CD4-positive, alpha-beta memory T cell (primary cell): ENCODE measurements around the gene ARHGAP21. TPM values are rescaled to one million over a fixed set of nuclear protein-coding genes. Genes with fewer than 3 reads are reported as not detected.

Experiments used
- CTCF ChIA-PET: fragments of 350-600 bp; sonication (Branson Sonifier 250); formaldehyde crosslinking; loops from one replicate; lab custom pipeline; 2021; ENCODE audit warnings: inconsistent platforms; ENCODE audit not compliant: partially characterized antibody; lab: Charles Lee
- POLR2A ChIA-PET: fragments of 350-600 bp; sonication (Branson Sonifier 250); formaldehyde crosslinking; loops from one replicate; lab custom pipeline; 2021; ENCODE audit not compliant: partially characterized antibody; lab: Charles Lee
- DNase-seq, 5 donors: peaks; one replicate each; pipeline versions ENCODE4 v3.0.0 to v3.0.0-alpha.2; 2020 to 2022; ENCODE audit warnings: mixed read lengths in 1 of 5
- H3K27ac ChIP-seq: one replicate; pipeline ENCODE4 v1.7.0; 2013; ENCODE audit warnings: low read depth, low read length
- H3K27me3 ChIP-seq: 2 replicates; pipeline ENCODE4 v1.7.0; 2013; ENCODE audit warnings: mild to moderate bottlenecking, low read length, moderate library complexity; ENCODE audit not compliant: insufficient read depth
- H3K36me3 ChIP-seq: 2 replicates; pipeline ENCODE4 v1.7.0; 2013; ENCODE audit warnings: mild to moderate bottlenecking, low read length, moderate library complexity; ENCODE audit not compliant: insufficient read depth
- H3K4me1 ChIP-seq: 2 replicates; pipeline ENCODE4 v1.7.0; 2013; ENCODE audit warnings: mild to moderate bottlenecking, low read length, moderate library complexity; ENCODE audit not compliant: insufficient read depth
- H3K4me3 ChIP-seq, 2 donors: one replicate each; pipeline ENCODE4 v1.7.0; 2013; ENCODE audit warnings: low read length in 2 of 2, mild to moderate bottlenecking in 1 of 2
- H3K9me3 ChIP-seq, 2 donors: one replicate each; pipeline ENCODE4 v1.7.0; 2013; ENCODE audit warnings: low read length in 2 of 2, control low read depth in 1 of 2; ENCODE audit not compliant: control insufficient read depth in 1 of 2
- H3K27ac Mint-ChIP-seq, 7 donors: one replicate each; pipeline ENCODE4 v1.8.0; 2020 to 2021; ENCODE audit warnings: mixed read lengths in 7 of 7, mild to moderate bottlenecking in 6 of 7, inconsistent platforms in 3 of 7, moderate library complexity in 3 of 7
- H3K27me3 Mint-ChIP-seq, 2 donors: one replicate each; pipeline ENCODE4 v1.8.0; 2020 to 2021; ENCODE audit warnings: mixed read lengths in 2 of 2
- H3K36me3 Mint-ChIP-seq, 2 donors: one replicate each; pipeline ENCODE4 v1.8.0; 2020 to 2021; ENCODE audit warnings: mixed read lengths in 2 of 2, inconsistent platforms in 1 of 2, mild to moderate bottlenecking in 1 of 2
- H3K4me1 Mint-ChIP-seq, 4 donors: one replicate each; pipeline ENCODE4 v1.8.0; 2020 to 2021; ENCODE audit warnings: mixed read lengths in 4 of 4, mild to moderate bottlenecking in 1 of 4
- H3K4me3 Mint-ChIP-seq, 8 donors: one replicate each; pipeline ENCODE4 v1.8.0; 2020 to 2021; ENCODE audit warnings: mixed read lengths in 8 of 8, mild to moderate bottlenecking in 7 of 8, moderate library complexity in 6 of 8, inconsistent platforms in 3 of 8
- H3K9me3 Mint-ChIP-seq, 8 donors: one replicate each; pipeline ENCODE4 v1.8.0; 2020 to 2021; ENCODE audit warnings: mixed read lengths in 8 of 8, mild to moderate bottlenecking in 5 of 8, inconsistent platforms in 3 of 8, moderate library complexity in 1 of 8
- intact Hi-C: fragments of 100-400 bp; cut with micrococcal nuclease; formaldehyde crosslinking; loops from one replicate; pipeline ENCODE4 v1.15.1; 2023
- polyA plus RNA-seq, 2 donors: library from polyadenylated mRNA; unstranded; fragments of 300-500 nt; fragmentation: Illumina TruSeq; gene quantifications; one replicate each; pipeline ENCODE4 v1.2.3, GENCODE V29; 2021
- total RNA-seq, 2 experiments: library from RNA; stranded (reverse); gene quantifications; one replicate each; pipeline ENCODE4 v1.2.3, GENCODE V29; 2021

ARHGAP21 gene
- total and polyA plus RNA-seq, 4 experiments from 2014 or later: 1.00 to 28.0 (median 14.2) TPM

DNA sequence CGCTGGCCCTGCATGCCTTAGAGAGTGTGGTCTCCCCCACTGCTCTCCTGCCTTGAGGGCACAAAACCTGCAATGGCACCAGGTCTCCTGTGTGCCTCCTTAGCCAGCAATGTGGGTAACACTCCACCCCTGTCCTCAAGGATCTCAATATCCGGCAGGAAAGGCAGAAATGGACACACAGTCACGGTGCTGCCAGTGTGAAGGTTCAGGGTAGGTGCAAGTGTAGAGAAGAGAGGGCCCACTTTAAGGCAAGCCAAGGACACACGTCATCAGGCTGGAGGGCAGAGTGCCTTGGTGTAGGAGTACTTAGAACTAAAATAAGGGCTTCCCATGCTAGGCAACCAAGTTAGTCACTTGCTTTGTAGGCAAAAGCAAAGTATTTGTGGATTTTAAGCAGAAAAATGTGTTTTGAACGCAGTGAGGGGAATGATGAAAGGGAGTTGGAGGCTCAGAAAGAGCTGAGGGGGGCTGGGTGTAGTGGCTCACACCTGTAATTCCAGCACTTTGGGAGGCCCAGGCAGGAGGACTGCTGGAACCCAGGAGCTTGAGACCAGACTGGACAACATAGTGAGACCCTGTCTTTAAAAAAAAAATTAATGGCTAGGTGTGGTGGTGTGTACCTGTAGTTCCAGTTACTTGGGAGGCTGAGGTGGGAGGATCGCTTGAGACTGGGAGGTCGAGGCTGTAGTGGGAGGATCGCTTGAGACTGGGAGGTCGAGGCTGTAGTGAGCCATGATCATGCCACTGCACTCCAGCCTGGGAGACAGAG is 152.8 kb downstream of the ARHGAP21 start:
- no peaks in the 10 kb centered on the region for H3K4me1 ChIP-seq
- no peak overlapping the region for H3K4me3 ChIP-seq
- no peaks in the 10 kb centered on the region for H3K36me3 Mint-ChIP-seq
- H3K9me3 Mint-ChIP-seq: peaks cover 0 to 1% (median 0%) of the 10 kb centered on the region in 8 donors
- no peak overlapping the region for H3K4me3 Mint-ChIP-seq
- ChIA-PET POLR2A (no interaction called here), CTCF (interaction anchor here (2.3 kb wide), 1 partner anchor 47 kb away, joined by 6 read pairs; no protein-coding TSS in a partner anchor)
- intact Hi-C loops: no loop called here
- H3K4me1 Mint-ChIP-seq: no peaks in the 10 kb centered on the region
- no peaks in the 10 kb centered on the region for H3K9me3 ChIP-seq
- H3K36me3 ChIP-seq: no peaks in the 10 kb centered on the region
- DNase-seq: no peak
- H3K27ac ChIP-seq: no peak overlapping the region
- no peak overlapping the region for H3K27ac Mint-ChIP-seq
- H3K27me3 ChIP-seq: no peaks in the 10 kb centered on the region
- H3K27me3 Mint-ChIP-seq: peaks cover 19 to 22% of the 10 kb centered on the region in 2 donors

DNA sequence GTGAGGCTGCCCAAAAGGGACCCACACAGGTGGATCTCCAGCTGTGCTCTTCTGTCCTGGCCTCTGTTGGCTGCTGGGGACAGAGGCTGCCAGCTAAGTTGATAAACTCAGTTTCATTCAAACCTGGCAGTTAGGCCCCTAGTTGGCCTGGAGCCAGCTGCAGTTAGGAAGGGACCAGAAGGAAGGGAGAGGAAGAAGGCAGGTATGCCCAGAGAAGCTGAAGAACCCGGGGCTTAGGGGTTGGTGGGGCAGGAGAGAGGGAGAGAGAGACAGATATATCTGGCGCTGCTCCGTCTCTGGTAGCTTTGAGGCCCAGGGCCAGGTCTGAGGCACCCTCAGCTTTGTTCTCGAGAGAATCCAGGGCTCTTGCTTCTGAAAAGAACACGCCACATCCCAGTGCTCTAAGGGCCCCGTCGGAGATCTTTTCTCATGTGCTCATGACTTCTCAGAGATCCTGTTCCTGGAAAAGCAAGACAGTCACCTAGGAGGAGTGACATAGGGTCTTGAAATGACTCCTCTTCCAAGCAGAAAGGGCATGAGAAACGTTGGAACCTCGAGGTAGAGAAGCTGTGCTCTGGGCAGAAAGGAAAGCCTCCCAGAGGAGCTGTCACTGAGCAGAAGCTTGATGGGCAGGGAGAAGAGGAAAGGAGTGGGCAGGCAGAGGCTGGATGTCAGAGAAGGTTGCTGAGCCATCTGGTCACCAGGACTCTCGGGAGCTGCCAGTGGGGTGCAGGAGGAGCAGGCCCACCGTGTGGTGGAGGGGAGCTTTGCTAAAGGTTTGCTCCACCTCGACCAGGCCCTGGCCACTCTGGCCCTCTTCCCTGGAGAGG is 153.6 kb downstream of the ARHGAP21 start:
- ChIA-PET CTCF (no interaction called here), POLR2A (no interaction called here)
- peaks cover 0 to 1% (median 0%) of the 10 kb centered on the region in 8 donors for H3K9me3 Mint-ChIP-seq
- Histone ChIP-seq H3K4me3 (no peak overlapping the region), H3K27me3 (no peaks in the 10 kb centered on the region), H3K4me1 (no peaks in the 10 kb centered on the region), H3K27ac (no peak overlapping the region), H3K36me3 (no peaks in the 10 kb centered on the region), H3K9me3 (no peaks in the 10 kb centered on the region)
- intact Hi-C loops: no loop called here
- DNase-seq: no peak
- no peaks in the 10 kb centered on the region for H3K4me1 Mint-ChIP-seq
- no peaks in the 10 kb centered on the region for H3K36me3 Mint-ChIP-seq
- H3K27me3 Mint-ChIP-seq: peaks cover 18% of the 10 kb centered on the region in 2 donors
- H3K27ac Mint-ChIP-seq: no peak overlapping the region
- no peak overlapping the region for H3K4me3 Mint-ChIP-seq

DNA sequence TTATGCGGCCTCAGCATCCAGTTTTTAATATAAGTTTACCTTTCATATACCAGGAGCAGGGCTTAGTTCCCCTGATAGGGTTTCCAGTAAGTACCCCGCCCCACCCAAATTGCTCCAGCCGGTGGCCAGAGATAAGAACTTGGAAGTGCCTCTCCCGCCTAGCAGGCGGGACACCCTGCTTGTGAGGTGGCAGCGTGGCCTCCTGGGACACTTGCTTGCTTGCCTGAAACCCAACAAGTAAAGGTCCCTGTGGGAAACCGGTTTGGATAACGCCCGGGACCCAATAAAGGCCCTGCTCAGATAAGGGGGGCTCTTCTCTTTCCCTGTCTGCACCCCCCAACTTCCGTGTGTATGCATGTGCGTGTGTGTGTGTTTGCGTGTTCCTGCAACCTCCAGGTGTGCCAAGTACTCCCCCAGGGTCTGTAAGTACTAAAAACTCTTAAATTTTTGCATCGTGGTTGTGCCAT is 154.3 kb downstream of the ARHGAP21 start:
- intact Hi-C loops: no loop called here
- CTCF ChIA-PET: no interaction called here
- H3K9me3 Mint-ChIP-seq: peaks cover 0 to 1% (median 0%) of the 10 kb centered on the region in 8 donors
- no peak overlapping the region for H3K4me3 ChIP-seq
- H3K27me3 ChIP-seq: no peaks in the 10 kb centered on the region
- no peaks in the 10 kb centered on the region for H3K4me1 Mint-ChIP-seq
- H3K27ac Mint-ChIP-seq: no peak overlapping the region
- H3K27me3 Mint-ChIP-seq: peaks cover 16 to 18% of the 10 kb centered on the region in 2 donors
- H3K36me3 ChIP-seq: no peaks in the 10 kb centered on the region
- no peak for DNase-seq
- no peak overlapping the region for H3K27ac ChIP-seq
- H3K36me3 Mint-ChIP-seq: no peaks in the 10 kb centered on the region
- no peak overlapping the region for H3K4me3 Mint-ChIP-seq
- H3K9me3 ChIP-seq: no peaks in the 10 kb centered on the region
- POLR2A ChIA-PET: no interaction called here
- no peaks in the 10 kb centered on the region for H3K4me1 ChIP-seq

DNA sequence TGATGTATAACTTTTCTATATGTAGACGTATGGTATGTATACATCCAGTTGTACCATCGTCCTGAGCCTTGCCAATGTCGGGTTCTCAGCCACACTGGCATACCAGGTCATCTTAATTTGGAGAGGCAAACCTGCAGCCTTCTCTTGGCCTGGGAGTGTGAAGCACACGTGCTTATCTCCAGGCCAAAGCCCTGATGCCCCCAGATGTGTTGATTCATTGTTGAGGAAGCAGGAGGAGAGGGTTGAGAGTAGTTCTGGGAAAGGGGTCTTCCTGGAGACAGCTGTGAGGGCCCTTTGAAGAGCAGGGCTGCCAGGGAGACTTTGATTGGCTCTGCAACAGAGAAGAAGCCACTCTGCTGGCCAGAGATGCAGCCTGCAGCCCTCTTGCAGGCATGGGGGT is 155.6 kb downstream of the ARHGAP21 start:
- CTCF ChIA-PET: interaction anchor here (1.1 kb wide), 1 partner anchor 9 kb away, joined by 3 read pairs; no protein-coding TSS in a partner anchor
- no peaks in the 10 kb centered on the region for H3K36me3 Mint-ChIP-seq
- DNase-seq: no peak
- H3K9me3 ChIP-seq: no peaks in the 10 kb centered on the region
- no peaks in the 10 kb centered on the region for H3K4me1 ChIP-seq
- intact Hi-C loops: no loop called here
- no peak overlapping the region for H3K4me3 ChIP-seq
- H3K36me3 ChIP-seq: no peaks in the 10 kb centered on the region
- H3K27ac ChIP-seq: no peak overlapping the region
- POLR2A ChIA-PET: no interaction called here
- no peaks in the 10 kb centered on the region for H3K27me3 ChIP-seq
- H3K4me1 Mint-ChIP-seq: no peaks in the 10 kb centered on the region
- H3K4me3 Mint-ChIP-seq: no peak overlapping the region
- H3K27ac Mint-ChIP-seq: no peak overlapping the region
- H3K27me3 Mint-ChIP-seq: peaks cover 16 to 18% of the 10 kb centered on the region in 2 donors
- H3K9me3 Mint-ChIP-seq: peaks cover 0 to 3% (median 0%) of the 10 kb centered on the region in 8 donors

GRCh38 chr10:24561453-24561852 is 162.2 kb downstream of the ARHGAP21 start:
- H3K27ac Mint-ChIP-seq: no peak overlapping the region
- CTCF ChIA-PET: no interaction called here
- Histone ChIP-seq H3K36me3 (no peaks in the 10 kb centered on the region), H3K4me3 (no peak overlapping the region), H3K4me1 (peaks cover 5% of the 10 kb centered on the region), H3K27ac (no peak overlapping the region), H3K9me3 (no peaks in the 10 kb centered on the region), H3K27me3 (no peaks in the 10 kb centered on the region)
- H3K9me3 Mint-ChIP-seq: peaks cover 0 to 2% (median 0%) of the 10 kb centered on the region in 8 donors
- H3K27me3 Mint-ChIP-seq: peaks cover 3 to 9% of the 10 kb centered on the region in 2 donors
- H3K4me3 Mint-ChIP-seq: no peak overlapping the region
- no peak for DNase-seq
- intact Hi-C loops: no loop called here
- no peaks in the 10 kb centered on the region for H3K36me3 Mint-ChIP-seq
- POLR2A ChIA-PET: no interaction called here
- H3K4me1 Mint-ChIP-seq: peaks cover 4 to 5% (median 5%) of the 10 kb centered on the region in 4 donors

GRCh38 chr10:24556750-24557742 is 166.6 kb downstream of the ARHGAP21 start:
- Histone ChIP-seq H3K36me3 (no peaks in the 10 kb centered on the region), H3K27me3 (no peaks in the 10 kb centered on the region), H3K4me1 (peaks cover 5% of the 10 kb centered on the region), H3K9me3 (no peaks in the 10 kb centered on the region), H3K4me3 (no peak overlapping the region), H3K27ac (no peak overlapping the region)
- intact Hi-C loops: no loop called here
- peak in 3 of 5 donors; percentile 21 to 36 (median 27) for DNase-seq
- no peaks in the 10 kb centered on the region for H3K36me3 Mint-ChIP-seq
- ChIA-PET POLR2A (no interaction called here), CTCF (interaction anchor here (0.7 to 1.9 kb wide), 4 partner anchors 11 to 1399 kb away, joined by 3 to 4 read pairs (median 3); no protein-coding TSS in a partner anchor)
- no peaks in the 10 kb centered on the region for H3K9me3 Mint-ChIP-seq
- H3K27me3 Mint-ChIP-seq: peaks cover 3 to 11% of the 10 kb centered on the region in 2 donors
- H3K4me1 Mint-ChIP-seq: peaks cover 4 to 5% (median 5%) of the 10 kb centered on the region in 4 donors
- H3K4me3 Mint-ChIP-seq: no peak overlapping the region
- peak overlapping the region in 1 of 7 donors; percentile 22 for H3K27ac Mint-ChIP-seq
